ENCODE data around the gene CDKN2C.
A peak's percentile ranks its signal among the peaks of the same experiment; 100 is the strongest.

Gene CDKN2C

DNA sequence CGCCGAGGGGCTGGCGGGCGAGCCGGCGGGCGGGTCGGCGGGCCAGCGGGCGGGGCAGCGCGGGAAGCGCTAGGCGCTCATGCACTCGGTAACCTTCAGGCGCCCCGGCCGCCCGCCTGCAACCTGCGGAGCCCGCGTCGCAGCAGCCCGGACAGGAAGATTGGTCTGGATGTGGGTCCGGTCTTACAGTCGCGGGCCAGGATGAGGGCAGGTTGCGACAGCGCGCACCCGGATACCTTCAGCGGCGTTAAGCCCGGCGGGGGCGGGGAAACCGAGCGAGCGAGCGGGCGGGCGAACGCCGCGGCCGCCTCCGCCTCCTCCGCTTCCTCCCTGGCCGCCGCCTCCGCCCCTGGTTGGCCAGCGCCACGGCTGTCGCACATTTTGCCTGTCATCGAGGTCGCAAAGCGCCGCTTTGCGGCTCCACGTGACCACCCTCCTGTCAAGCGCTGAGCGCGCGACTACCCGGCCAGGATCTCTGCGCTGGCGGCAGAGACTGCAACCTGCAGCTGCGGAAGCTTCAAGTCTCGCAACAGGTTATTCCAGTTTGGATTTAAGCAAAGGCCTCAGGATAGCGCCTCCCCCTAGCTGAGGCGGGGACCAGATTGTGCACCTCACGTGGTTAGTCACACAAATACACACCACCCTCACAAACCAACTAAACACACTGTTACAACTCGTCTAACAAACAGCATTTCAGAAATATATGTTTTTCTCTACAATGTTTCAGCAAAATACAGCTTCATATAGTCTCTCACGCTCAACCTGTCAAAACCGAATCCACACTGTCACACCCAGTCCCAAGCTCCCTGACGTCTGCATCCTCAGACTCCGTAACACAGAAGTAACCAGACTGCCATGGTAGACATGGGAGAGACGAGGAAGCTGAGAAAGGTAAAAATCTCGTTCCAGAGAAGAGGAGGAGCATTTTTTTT, 9.9 kb upstream of the CDKN2C start, which contains the start of gene FAF1 (continued):
- TF ChIP-seq ZNF391 (tag by site-specific recombination; IDR thresholded peaks at IDR 0.05; ENCODE audit: borderline replicate concordance, low read depth) (peak; percentile 62; the same call in 1 of the 2 replicates), ZNF354C (tag by site-specific recombination; IDR thresholded peaks at IDR 0.05; ENCODE audit: borderline replicate concordance, low read depth) (no peak), ZNF214 (tag by site-specific recombination; IDR thresholded peaks at IDR 0.05; ENCODE audit: borderline replicate concordance) (no peak), ZNF658 (tag by site-specific recombination; IDR thresholded peaks at IDR 0.05) (no peak), ZNF302 (tag by site-specific recombination; IDR thresholded peaks at IDR 0.05; ENCODE audit: low read depth) (no peak), SP7 (tag by site-specific recombination; IDR thresholded peaks at IDR 0.05) (peak; percentile 70; the same call in 1 of the 2 replicates), ZNF266 (tag by site-specific recombination; IDR thresholded peaks at IDR 0.05; ENCODE audit: low read depth) (no peak), ZNF112 (tag by site-specific recombination; IDR thresholded peaks at IDR 0.05) (no peak), ZNF157 (tag by site-specific recombination; IDR thresholded peaks at IDR 0.05) (no peak), HOXA7 (CRISPR knock-in tag; IDR thresholded peaks at IDR 0.05; ENCODE audit: borderline replicate concordance) (no peak), ZNF571 (tag by site-specific recombination; IDR thresholded peaks at IDR 0.05) (no peak), ZNF529 (tag by site-specific recombination; IDR thresholded peaks at IDR 0.05; ENCODE audit: insufficient replicate concordance) (no peak), SETDB1 (IDR thresholded peaks at IDR 0.05; ENCODE audit: insufficient read length, low read length) (peak; percentile 32), ZNF843 (tag by site-specific recombination; IDR thresholded peaks at IDR 0.05) (peak; percentile 43; the same call in 1 of the 2 replicates), ZNF600 (tag by site-specific recombination; IDR thresholded peaks at IDR 0.05) (peak; percentile 100), ZNF221 (tag by site-specific recombination; IDR thresholded peaks at IDR 0.05; ENCODE audit: borderline replicate concordance) (no peak), ZNF404 (tag by site-specific recombination; IDR thresholded peaks at IDR 0.05) (no peak), ZNF707 (tag by site-specific recombination; IDR thresholded peaks at IDR 0.05) (no peak)
- TF ChIP-seq, protein P1, sequence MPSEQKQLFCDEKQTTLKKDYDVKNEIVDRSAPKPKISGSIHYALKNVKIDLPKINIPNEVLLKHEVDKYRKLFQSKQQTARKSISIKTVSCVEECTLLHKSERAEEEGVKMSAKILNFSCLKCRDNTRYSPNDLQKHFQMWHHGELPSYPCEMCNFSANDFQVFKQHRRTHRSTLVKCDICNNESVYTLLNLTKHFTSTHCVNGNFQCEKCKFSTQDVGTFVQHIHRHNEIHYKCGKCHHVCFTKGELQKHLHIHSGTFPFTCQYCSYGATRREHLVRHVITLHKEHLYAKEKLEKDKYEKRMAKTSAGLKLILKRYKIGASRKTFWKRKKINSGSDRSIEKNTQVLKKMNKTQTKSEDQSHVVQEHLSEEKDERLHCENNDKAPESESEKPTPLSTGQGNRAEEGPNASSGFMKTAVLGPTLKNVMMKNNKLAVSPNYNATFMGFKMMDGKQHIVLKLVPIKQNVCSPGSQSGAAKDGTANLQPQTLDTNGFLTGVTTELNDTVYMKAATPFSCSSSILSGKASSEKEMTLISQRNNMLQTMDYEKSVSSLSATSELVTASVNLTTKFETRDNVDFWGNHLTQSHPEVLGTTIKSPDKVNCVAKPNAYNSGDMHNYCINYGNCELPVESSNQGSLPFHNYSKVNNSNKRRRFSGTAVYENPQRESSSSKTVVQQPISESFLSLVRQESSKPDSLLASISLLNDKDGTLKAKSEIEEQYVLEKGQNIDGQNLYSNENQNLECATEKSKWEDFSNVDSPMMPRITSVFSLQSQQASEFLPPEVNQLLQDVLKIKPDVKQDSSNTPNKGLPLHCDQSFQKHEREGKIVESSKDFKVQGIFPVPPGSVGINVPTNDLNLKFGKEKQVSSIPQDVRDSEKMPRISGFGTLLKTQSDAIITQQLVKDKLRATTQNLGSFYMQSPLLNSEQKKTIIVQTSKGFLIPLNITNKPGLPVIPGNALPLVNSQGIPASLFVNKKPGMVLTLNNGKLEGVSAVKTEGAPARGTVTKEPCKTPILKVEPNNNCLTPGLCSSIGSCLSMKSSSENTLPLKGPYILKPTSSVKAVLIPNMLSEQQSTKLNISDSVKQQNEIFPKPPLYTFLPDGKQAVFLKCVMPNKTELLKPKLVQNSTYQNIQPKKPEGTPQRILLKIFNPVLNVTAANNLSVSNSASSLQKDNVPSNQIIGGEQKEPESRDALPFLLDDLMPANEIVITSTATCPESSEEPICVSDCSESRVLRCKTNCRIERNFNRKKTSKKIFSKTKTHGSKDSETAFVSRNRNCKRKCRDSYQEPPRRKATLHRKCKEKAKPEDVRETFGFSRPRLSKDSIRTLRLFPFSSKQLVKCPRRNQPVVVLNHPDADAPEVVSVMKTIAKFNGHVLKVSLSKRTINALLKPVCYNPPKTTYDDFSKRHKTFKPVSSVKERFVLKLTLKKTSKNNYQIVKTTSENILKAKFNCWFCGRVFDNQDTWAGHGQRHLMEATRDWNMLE (tag by site-specific recombination; conservative IDR thresholded peaks at IDR 0.05; ENCODE audit: low read depth): peak; percentile 60
- TF ChIP-seq, protein P2, sequence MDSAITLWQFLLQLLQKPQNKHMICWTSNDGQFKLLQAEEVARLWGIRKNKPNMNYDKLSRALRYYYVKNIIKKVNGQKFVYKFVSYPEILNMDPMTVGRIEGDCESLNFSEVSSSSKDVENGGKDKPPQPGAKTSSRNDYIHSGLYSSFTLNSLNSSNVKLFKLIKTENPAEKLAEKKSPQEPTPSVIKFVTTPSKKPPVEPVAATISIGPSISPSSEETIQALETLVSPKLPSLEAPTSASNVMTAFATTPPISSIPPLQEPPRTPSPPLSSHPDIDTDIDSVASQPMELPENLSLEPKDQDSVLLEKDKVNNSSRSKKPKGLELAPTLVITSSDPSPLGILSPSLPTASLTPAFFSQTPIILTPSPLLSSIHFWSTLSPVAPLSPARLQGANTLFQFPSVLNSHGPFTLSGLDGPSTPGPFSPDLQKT (IDR thresholded peaks at IDR 0.05; ENCODE audit: borderline replicate concordance, low read depth, low read length): no peak
- TF ChIP-seq, protein P3, sequence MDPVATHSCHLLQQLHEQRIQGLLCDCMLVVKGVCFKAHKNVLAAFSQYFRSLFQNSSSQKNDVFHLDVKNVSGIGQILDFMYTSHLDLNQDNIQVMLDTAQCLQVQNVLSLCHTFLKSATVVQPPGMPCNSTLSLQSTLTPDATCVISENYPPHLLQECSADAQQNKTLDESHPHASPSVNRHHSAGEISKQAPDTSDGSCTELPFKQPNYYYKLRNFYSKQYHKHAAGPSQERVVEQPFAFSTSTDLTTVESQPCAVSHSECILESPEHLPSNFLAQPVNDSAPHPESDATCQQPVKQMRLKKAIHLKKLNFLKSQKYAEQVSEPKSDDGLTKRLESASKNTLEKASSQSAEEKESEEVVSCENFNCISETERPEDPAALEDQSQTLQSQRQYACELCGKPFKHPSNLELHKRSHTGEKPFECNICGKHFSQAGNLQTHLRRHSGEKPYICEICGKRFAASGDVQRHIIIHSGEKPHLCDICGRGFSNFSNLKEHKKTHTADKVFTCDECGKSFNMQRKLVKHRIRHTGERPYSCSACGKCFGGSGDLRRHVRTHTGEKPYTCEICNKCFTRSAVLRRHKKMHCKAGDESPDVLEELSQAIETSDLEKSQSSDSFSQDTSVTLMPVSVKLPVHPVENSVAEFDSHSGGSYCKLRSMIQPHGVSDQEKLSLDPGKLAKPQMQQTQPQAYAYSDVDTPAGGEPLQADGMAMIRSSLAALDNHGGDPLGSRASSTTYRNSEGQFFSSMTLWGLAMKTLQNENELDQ (tag by site-specific recombination; IDR thresholded peaks at IDR 0.05; ENCODE audit: low read depth): no peak
- TF ChIP-seq, protein P4, sequence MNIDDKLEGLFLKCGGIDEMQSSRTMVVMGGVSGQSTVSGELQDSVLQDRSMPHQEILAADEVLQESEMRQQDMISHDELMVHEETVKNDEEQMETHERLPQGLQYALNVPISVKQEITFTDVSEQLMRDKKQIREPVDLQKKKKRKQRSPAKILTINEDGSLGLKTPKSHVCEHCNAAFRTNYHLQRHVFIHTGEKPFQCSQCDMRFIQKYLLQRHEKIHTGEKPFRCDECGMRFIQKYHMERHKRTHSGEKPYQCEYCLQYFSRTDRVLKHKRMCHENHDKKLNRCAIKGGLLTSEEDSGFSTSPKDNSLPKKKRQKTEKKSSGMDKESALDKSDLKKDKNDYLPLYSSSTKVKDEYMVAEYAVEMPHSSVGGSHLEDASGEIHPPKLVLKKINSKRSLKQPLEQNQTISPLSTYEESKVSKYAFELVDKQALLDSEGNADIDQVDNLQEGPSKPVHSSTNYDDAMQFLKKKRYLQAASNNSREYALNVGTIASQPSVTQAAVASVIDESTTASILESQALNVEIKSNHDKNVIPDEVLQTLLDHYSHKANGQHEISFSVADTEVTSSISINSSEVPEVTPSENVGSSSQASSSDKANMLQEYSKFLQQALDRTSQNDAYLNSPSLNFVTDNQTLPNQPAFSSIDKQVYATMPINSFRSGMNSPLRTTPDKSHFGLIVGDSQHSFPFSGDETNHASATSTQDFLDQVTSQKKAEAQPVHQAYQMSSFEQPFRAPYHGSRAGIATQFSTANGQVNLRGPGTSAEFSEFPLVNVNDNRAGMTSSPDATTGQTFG (tag by site-specific recombination; IDR thresholded peaks at IDR 0.05; ENCODE audit: borderline replicate concordance): no peak
- TF ChIP-seq, protein P5, sequence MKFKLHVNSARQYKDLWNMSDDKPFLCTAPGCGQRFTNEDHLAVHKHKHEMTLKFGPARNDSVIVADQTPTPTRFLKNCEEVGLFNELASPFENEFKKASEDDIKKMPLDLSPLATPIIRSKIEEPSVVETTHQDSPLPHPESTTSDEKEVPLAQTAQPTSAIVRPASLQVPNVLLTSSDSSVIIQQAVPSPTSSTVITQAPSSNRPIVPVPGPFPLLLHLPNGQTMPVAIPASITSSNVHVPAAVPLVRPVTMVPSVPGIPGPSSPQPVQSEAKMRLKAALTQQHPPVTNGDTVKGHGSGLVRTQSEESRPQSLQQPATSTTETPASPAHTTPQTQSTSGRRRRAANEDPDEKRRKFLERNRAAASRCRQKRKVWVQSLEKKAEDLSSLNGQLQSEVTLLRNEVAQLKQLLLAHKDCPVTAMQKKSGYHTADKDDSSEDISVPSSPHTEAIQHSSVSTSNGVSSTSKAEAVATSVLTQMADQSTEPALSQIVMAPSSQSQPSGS (tag by site-specific recombination; IDR thresholded peaks at IDR 0.05; ENCODE audit: low read depth): no peak
- TF ChIP-seq, protein P6, sequence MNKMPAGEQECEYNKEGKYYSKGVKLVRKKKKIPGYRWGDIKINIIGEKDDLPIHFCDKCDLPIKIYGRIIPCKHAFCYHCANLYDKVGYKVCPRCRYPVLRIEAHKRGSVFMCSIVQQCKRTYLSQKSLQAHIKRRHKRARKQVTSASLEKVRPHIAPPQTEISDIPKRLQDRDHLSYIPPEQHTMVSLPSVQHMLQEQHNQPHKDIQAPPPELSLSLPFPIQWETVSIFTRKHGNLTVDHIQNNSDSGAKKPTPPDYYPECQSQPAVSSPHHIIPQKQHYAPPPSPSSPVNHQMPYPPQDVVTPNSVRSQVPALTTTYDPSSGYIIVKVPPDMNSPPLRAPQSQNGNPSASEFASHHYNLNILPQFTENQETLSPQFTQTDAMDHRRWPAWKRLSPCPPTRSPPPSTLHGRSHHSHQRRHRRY (tag by site-specific recombination; IDR thresholded peaks at IDR 0.05): no peak

Measured in HEK293 (cell line).